ENCODE measurements around the gene JAK2.
"Not testable (repeated sequence)": the region's sequence is repeated elsewhere in the genome, so short reads cannot be mapped to it uniquely, and the experiment has no call there.

DNA sequence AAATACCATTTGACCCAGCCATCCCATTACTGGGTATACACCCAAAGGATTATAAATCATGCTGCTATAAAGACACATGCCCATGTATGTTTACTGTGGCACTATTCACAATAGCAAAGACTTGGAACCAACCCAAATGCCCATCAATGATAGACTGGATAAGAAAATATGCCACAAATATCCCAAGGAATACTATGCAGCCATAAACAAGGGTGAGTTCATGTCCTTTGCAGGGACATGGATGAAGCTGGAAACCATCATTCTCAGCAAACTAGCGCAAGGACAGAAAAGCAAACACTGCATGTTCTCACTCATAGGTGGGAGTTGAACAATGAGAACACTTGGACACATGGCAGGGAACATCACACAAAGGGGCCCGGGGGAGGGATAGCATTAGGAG lies 121.4 kb downstream of the JAK2 start:
- TF ChIP-seq, protein P1, sequence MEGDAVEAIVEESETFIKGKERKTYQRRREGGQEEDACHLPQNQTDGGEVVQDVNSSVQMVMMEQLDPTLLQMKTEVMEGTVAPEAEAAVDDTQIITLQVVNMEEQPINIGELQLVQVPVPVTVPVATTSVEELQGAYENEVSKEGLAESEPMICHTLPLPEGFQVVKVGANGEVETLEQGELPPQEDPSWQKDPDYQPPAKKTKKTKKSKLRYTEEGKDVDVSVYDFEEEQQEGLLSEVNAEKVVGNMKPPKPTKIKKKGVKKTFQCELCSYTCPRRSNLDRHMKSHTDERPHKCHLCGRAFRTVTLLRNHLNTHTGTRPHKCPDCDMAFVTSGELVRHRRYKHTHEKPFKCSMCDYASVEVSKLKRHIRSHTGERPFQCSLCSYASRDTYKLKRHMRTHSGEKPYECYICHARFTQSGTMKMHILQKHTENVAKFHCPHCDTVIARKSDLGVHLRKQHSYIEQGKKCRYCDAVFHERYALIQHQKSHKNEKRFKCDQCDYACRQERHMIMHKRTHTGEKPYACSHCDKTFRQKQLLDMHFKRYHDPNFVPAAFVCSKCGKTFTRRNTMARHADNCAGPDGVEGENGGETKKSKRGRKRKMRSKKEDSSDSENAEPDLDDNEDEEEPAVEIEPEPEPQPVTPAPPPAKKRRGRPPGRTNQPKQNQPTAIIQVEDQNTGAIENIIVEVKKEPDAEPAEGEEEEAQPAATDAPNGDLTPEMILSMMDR (conservative IDR thresholded peaks at IDR 0.05 in 1 of 2, IDR thresholded peaks at IDR 0.05 in 1 of 2; ENCODE audit: extremely low read depth in 1 of 2, insufficient read depth in 1 of 2, low read depth in 1 of 2, low read length in 2 of 2): not testable (repeated sequence)
- TF ChIP-seq EZH2 (IDR thresholded peaks at IDR 0.05; ENCODE audit: borderline replicate concordance, low read length): not testable (repeated sequence)

Data from mammary epithelial cell (primary cell).